GM19372 (cell line): ENCODE data around the gene TTLL10.
"Not testable (repeated sequence)": the region's sequence is repeated elsewhere in the genome, so short reads cannot be mapped to it uniquely, and the experiment has no call there.

Experiments
- ATAC-seq: cut with Tn5 transposase; IDR thresholded peaks from one replicate; pipeline ENCODE4 v1.9.1; 2021; ENCODE audit warnings: mild to moderate bottlenecking, low read depth, moderate library complexity; ENCODE audit not compliant: unreplicated experiment

The TTLL10 gene

GRCh38 chr1:1140673-1141072, 33.0 kb upstream of the TTLL10 start:
- ATAC-seq = no peak

- ATAC-seq = no peak
Observed at GRCh38 chr1:1141244-1141910, 32.3 kb upstream of the TTLL10 start.

- no peak for ATAC-seq
Observed at GRCh38 chr1:1141911-1142250, 31.8 kb upstream of the TTLL10 start.

- ATAC-seq = not testable (repeated sequence)
Observed at GRCh38 chr1:1142352-1142751, 31.3 kb upstream of the TTLL10 start.

- no peak for ATAC-seq
Observed at GRCh38 chr1:1142844-1143243, 30.8 kb upstream of the TTLL10 start.

- no peak for ATAC-seq
Observed at GRCh38 chr1:1143636-1144035, 30.0 kb upstream of the TTLL10 start.

GRCh38 chr1:1144122-1144842, 29.4 kb upstream of the TTLL10 start:
- ATAC-seq = no peak

- no peak for ATAC-seq
Observed at GRCh38 chr1:1144843-1145546, 28.7 kb upstream of the TTLL10 start.

GRCh38 chr1:1145547-1145914, 28.1 kb upstream of the TTLL10 start:
- no peak for ATAC-seq

GRCh38 chr1:1146026-1146425, 27.7 kb upstream of the TTLL10 start:
- no peak for ATAC-seq

- no peak for ATAC-seq
Observed at GRCh38 chr1:1146596-1146995, 27.1 kb upstream of the TTLL10 start.

GRCh38 chr1:1148061-1148460, 25.6 kb upstream of the TTLL10 start:
- ATAC-seq = no peak

GRCh38 chr1:1148569-1148968, 25.1 kb upstream of the TTLL10 start:
- ATAC-seq = no peak

- ATAC-seq = no peak
Observed at GRCh38 chr1:1149416-1149815, 24.3 kb upstream of the TTLL10 start.

GRCh38 chr1:1150100-1150499, 23.6 kb upstream of the TTLL10 start:
- no peak for ATAC-seq

- ATAC-seq = no peak
Observed at GRCh38 chr1:1151306-1151705, 22.4 kb upstream of the TTLL10 start.

- ATAC-seq = not testable (repeated sequence)
Observed at GRCh38 chr1:1152431-1152830, 21.2 kb upstream of the TTLL10 start.

GRCh38 chr1:1153215-1153614, 20.5 kb upstream of the TTLL10 start:
- ATAC-seq = not testable (repeated sequence)

GRCh38 chr1:1153874-1154273, 19.8 kb upstream of the TTLL10 start:
- no peak for ATAC-seq

- no peak for ATAC-seq
Observed at GRCh38 chr1:1155258-1155657, 18.4 kb upstream of the TTLL10 start.

- no peak for ATAC-seq
Observed at GRCh38 chr1:1156140-1157032, 17.3 kb upstream of the TTLL10 start.
